ENCODE data around the gene KHDC1. TPM values are rescaled to one million over a fixed set of nuclear protein-coding genes. Genes with fewer than 3 reads are reported as not detected.
A peak's percentile ranks its signal among the peaks of the same experiment; 100 is the strongest.
"Not testable (repeated sequence)": the region's sequence is repeated elsewhere in the genome, so short reads cannot be mapped to it uniquely, and the experiment has no call there.

The KHDC1 gene
- total and polyA plus RNA-seq, 7 donors = 0.95 to 2.1 (median 1.5) TPM; not detected in 1

DNA sequence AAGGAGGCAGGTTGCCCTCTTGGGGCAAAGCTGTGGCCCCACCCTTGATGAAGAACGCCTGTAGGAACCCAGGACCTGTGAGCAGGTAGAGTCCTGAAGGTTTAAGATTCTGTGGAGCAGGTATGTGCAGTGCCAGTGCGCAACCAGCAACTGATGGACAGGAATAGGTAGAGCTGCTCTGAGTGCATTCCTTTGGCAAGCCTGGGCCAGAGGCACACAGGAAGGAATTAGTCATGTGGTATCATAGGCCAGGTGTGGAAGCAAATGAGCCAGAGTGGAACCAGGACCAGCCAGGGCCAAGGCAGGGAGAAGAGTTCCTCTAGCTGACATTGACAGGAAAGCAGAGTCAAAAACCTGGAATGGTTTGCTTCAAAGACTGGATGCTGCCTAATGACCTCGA is 1.4 kb upstream of the KHDC1 start:
- Histone ChIP-seq H3K4me1 (peaks cover 0 to 13% (median 10%) of the 10 kb centered on the region in 4 donors), H3K9me3 (no peaks in the 10 kb centered on the region), H3K27ac (no peak overlapping the region), H3K36me3 (peaks cover 0 to 3% (median 0%) of the 10 kb centered on the region in 4 donors), H3K4me3 (no peak overlapping the region), H3K27me3 (no peaks in the 10 kb centered on the region)
- TF ChIP-seq POLR2AphosphoS5 (IDR thresholded peaks at IDR 0.05) (no peak), POLR2A (IDR thresholded peaks at IDR 0.05) (no peak), EP300 (IDR thresholded peaks at IDR 0.05) (no peak)
- TF ChIP-seq, protein P1, sequence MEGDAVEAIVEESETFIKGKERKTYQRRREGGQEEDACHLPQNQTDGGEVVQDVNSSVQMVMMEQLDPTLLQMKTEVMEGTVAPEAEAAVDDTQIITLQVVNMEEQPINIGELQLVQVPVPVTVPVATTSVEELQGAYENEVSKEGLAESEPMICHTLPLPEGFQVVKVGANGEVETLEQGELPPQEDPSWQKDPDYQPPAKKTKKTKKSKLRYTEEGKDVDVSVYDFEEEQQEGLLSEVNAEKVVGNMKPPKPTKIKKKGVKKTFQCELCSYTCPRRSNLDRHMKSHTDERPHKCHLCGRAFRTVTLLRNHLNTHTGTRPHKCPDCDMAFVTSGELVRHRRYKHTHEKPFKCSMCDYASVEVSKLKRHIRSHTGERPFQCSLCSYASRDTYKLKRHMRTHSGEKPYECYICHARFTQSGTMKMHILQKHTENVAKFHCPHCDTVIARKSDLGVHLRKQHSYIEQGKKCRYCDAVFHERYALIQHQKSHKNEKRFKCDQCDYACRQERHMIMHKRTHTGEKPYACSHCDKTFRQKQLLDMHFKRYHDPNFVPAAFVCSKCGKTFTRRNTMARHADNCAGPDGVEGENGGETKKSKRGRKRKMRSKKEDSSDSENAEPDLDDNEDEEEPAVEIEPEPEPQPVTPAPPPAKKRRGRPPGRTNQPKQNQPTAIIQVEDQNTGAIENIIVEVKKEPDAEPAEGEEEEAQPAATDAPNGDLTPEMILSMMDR (IDR thresholded peaks at IDR 0.05) = no peak
- no peak for DNase-seq
- intact Hi-C loops (cut with DNase I) = no loop called here
- WGBS, 2 donors = 96 to 97% methylated on average over 3 of the region's 3 CpGs

DNA sequence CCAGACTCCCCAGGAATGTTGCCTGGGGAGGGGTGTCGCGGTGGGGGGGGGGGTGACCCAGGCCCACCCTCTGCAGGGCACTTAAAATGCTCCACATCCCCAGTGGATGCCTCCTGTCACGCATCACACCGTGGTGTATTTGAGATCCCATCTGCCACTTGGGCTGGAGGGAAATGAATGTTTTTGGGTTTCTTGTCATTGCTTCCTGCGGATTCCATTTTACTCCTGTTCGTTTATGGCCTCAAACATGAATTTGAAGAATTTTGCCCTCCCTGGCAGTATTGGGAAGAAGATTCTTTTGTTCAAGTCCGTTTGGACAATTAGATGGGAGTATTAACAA is 544 bp upstream of the KHDC1 start:
- peaks cover 0 to 13% (median 10%) of the 10 kb centered on the region in 4 donors for H3K4me1 ChIP-seq
- 31 to 62% methylated on average over 7 of the region's 7 CpGs for WGBS, 2 donors
- no peak for DNase-seq
- peak overlapping the region; percentile 46 to 77 (median 68) for H3K27ac ChIP-seq
- intact Hi-C loops (cut with DNase I) = no loop called here
- TF ChIP-seq EP300 (IDR thresholded peaks at IDR 0.05) (no peak), POLR2A (IDR thresholded peaks at IDR 0.05) (no peak)
- no peaks in the 10 kb centered on the region for H3K9me3 ChIP-seq
- no peaks in the 10 kb centered on the region for H3K27me3 ChIP-seq
- peak overlapping the region; percentile 50 to 89 (median 70) for H3K4me3 ChIP-seq
- H3K36me3 ChIP-seq = peaks cover 0 to 2% (median 0%) of the 10 kb centered on the region in 4 donors

DNA sequence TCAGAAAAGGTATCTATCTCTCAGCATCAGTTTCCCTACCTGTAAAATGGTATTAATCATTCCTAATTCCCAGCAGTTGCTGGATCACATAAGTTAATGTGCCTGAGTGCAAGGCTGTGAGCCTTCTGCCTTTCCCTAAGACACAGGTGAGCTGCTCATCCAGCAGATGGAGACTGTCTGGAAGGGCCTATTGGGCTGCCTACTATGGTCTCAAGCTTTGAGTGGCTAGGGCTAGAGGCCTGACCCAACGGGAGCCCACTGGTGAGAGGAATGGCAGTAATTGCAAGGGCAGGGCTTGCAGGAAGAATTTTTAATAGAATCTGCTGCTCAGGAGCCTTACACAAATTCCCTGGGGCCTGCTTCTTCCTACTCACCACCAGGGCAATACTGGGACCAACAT is 4.3 kb downstream of the KHDC1 start:
- 77 to 89% methylated on average over 1 of the region's 1 CpG for WGBS, 2 donors
- TF ChIP-seq EP300 (IDR thresholded peaks at IDR 0.05) (no peak), POLR2A (IDR thresholded peaks at IDR 0.05) (no peak), POLR2AphosphoS5 (IDR thresholded peaks at IDR 0.05) (no peak)
- TF ChIP-seq, protein P1 (IDR thresholded peaks at IDR 0.05) = no peak
- intact Hi-C loops (cut with DNase I) = no loop called here
- no peaks in the 10 kb centered on the region for H3K36me3 ChIP-seq
- no peaks in the 10 kb centered on the region for H3K27me3 ChIP-seq
- no peak overlapping the region for H3K27ac ChIP-seq
- no peaks in the 10 kb centered on the region for H3K9me3 ChIP-seq
- no peak overlapping the region for H3K4me3 ChIP-seq
- peaks cover 0 to 10% (median 6%) of the 10 kb centered on the region in 4 donors for H3K4me1 ChIP-seq
- DNase-seq = no peak

DNA sequence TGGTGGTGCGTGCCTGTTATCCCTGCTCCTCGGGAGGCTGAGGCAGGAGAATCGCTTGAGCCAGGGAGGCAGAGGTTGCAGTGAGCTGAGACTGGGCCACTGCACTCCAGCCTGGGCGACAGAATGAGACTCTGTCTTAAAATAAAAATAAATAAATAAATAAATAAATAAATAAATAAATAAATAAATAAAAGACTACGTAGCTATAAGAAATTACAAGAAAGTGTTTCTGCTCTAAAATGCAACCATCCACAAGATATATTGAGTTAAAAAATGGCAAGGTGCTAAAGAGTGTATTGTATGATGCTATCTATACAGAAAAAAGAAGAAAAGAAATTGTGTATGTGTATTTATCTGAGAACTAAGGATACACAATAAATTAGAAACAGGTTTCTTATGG is 8.7 kb downstream of the KHDC1 start:
- H3K4me3 ChIP-seq; H3K27ac ChIP-seq; H3K9me3 ChIP-seq; DNase-seq; H3K27me3 ChIP-seq; intact Hi-C loops (cut with DNase I); H3K4me1 ChIP-seq; H3K36me3 ChIP-seq: not testable (repeated sequence)
- 95 to 96% methylated on average over 5 of the region's 5 CpGs for WGBS, 2 donors

DNA sequence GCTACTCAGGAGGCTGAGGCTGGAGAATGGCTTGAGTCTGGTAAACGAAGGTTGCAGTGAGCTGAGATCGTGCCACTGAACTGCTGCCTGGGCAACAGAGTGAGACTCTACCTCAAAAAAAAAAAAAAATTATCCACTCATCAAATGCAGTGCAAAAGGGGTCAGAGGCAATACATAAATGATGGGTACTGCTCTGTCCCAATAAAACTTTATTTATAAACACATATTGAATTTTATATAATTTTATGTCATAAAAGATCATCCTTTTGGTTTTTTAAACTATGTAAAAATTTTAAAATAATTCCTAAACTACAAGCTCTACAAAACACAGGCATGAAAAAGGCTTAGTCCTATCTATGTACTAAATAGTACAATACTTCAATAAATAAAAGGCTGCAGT is 10.3 kb downstream of the KHDC1 start:
- 87 to 97% methylated on average over 2 of the region's 2 CpGs for WGBS, 2 donors
- Histone ChIP-seq H3K4me3 (no peak overlapping the region), H3K27ac (no peak overlapping the region), H3K36me3 (no peaks in the 10 kb centered on the region), H3K27me3 (no peaks in the 10 kb centered on the region), H3K4me1 (no peaks in the 10 kb centered on the region), H3K9me3 (no peaks in the 10 kb centered on the region)
- DNase-seq = no peak
- intact Hi-C loops (cut with DNase I) = no loop called here
- TF ChIP-seq POLR2A (IDR thresholded peaks at IDR 0.05) (no peak), EP300 (IDR thresholded peaks at IDR 0.05) (no peak), POLR2AphosphoS5 (IDR thresholded peaks at IDR 0.05) (no peak)
- TF ChIP-seq, protein P1 (IDR thresholded peaks at IDR 0.05) = no peak

DNA sequence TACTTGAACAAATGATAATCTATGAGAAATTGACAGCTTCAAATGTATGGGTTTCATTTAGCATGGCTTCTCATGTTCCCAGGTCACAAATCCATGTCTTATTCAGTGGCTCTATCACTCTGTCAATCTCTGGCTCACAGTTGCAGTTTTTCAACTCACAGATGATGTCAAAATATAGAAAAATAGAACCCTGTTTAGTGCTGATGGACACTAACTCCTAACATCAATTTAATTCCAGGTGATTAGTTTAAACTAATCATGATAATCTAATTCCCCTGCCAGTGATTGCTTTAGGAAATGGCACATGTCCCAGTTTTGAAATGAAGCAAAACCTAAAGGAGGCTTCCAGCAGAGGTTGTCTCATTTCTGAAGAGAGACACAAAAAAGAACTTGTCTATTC is 13.0 kb downstream of the KHDC1 start:
- H3K4me3 ChIP-seq = no peak overlapping the region
- intact Hi-C loops (cut with DNase I) = no loop called here
- no peaks in the 10 kb centered on the region for H3K9me3 ChIP-seq

More for the DNA sequence above, 13.0 kb downstream of the KHDC1 start:
- Histone ChIP-seq H3K27ac (no peak overlapping the region), H3K36me3 (no peaks in the 10 kb centered on the region), H3K27me3 (no peaks in the 10 kb centered on the region), H3K4me1 (no peaks in the 10 kb centered on the region)
- TF ChIP-seq POLR2AphosphoS5 (IDR thresholded peaks at IDR 0.05) (no peak), POLR2A (IDR thresholded peaks at IDR 0.05) (no peak), EP300 (IDR thresholded peaks at IDR 0.05) (no peak)
- TF ChIP-seq, protein P1 (IDR thresholded peaks at IDR 0.05) = no peak
- no peak for DNase-seq

Measured in sigmoid colon (tissue), 7 donors.